ENCODE measurements around the gene CLOCK.

CLOCK gene

DNA sequence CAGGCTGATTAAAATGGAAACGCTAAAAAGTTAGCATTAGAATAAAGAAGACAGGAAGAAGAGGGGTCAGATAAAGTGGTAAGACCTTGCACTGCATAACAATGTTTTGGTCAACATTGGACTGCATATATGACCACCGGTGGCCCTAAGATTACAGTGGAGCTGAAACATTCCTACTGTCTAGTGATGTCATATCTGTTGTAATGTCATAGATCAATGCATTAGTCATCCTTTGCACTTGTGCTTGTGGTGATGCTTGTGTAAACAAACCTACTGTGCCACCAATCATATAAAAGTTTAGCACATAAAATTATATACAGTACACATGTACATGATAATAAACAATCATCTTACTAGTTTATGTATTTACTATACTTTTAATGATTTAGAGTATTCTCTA, 78.0 kb downstream of the CLOCK start (continued):
- TF ChIP-seq, protein P1, sequence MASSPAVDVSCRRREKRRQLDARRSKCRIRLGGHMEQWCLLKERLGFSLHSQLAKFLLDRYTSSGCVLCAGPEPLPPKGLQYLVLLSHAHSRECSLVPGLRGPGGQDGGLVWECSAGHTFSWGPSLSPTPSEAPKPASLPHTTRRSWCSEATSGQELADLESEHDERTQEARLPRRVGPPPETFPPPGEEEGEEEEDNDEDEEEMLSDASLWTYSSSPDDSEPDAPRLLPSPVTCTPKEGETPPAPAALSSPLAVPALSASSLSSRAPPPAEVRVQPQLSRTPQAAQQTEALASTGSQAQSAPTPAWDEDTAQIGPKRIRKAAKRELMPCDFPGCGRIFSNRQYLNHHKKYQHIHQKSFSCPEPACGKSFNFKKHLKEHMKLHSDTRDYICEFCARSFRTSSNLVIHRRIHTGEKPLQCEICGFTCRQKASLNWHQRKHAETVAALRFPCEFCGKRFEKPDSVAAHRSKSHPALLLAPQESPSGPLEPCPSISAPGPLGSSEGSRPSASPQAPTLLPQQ (tag by site-specific recombination; IDR thresholded peaks at IDR 0.05), result 0 out of 2 replicates have a peak, but pooled peaks have one; percentile 37
- TF ChIP-seq PRDM1 (tag by site-specific recombination; IDR thresholded peaks at IDR 0.05) (no peak), ZBTB21 (tag by site-specific recombination; IDR thresholded peaks at IDR 0.05) (peak; percentile 90), ZNF660 (tag by site-specific recombination; IDR thresholded peaks at IDR 0.05) (0 out of 2 replicates have a peak, but pooled peaks have one; percentile 45), ZBTB11 (tag by site-specific recombination; conservative IDR thresholded peaks at IDR 0.05; ENCODE audit: low read depth) (no peak), YY1 (tag by site-specific recombination; IDR thresholded peaks at IDR 0.05) (no peak)

DNA sequence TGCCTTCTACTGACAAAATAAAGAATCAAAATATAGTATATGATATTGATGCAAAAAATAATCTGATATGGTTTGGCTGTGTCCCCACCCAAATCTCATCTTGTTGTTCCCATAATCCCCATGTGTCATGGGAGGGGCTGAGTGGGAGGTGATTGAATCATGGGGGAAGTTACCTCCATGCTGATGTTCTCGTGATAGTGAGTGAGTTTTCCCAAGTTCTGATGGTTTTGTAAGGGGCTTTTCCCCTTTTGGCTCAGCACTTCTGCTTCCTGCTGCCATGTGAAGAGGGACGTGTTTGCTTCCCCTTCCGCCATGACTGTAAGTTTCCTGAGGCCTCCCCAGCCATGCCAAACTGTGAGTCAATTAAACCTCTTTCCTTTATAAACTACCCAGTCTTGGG, 80.7 kb downstream of the CLOCK start:
- ChIA-PET CTCF (interaction anchor here (0.6 kb wide), 1 partner anchor 65 kb away, joined by 3 read pairs; no protein-coding TSS in a partner anchor), POLR2A (no interaction called here)
- H3K36me3 ChIP-seq (ENCODE audit: control insufficient read depth in 2 of 2, insufficient read depth in 1 of 2, low read length in 2 of 2), result peaks cover 0 to 34% of the 10 kb centered on the region in 2 experiments
- TF ChIP-seq WT1 (tag by site-specific recombination; IDR thresholded peaks at IDR 0.05), result no peak
- TF ChIP-seq, protein P2, sequence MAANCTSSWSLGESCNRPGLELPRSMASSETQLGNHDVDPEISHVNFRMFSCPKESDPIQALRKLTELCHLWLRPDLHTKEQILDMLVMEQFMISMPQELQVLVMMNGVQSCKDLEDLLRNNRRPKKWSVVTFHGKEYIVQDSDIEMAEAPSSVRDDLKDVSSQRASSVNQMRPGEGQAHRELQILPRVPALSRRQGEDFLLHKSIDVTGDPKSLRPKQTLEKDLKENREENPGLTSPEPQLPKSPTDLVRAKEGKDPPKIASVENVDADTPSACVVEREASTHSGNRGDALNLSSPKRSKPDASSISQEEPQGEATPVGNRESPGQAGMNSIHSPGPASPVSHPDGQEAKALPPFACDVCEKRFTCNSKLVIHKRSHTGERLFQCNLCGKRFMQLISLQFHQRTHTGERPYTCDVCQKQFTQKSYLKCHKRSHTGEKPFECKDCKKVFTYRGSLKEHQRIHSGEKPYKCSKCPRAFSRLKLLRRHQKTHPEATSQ (tag by site-specific recombination; IDR thresholded peaks at IDR 0.05), result 0 out of 2 replicates have a peak, but pooled peaks have one; percentile 48
- no peak overlapping the region for H3K4me3 ChIP-seq (ENCODE audit: low read depth, low read length)
- H3K9me3 ChIP-seq (ENCODE audit: control insufficient read depth, insufficient read depth, low read depth, low read length), result no peaks in the 10 kb centered on the region
- H3K27ac ChIP-seq (ENCODE audit: extremely low read depth, low read depth, low read length), result no peak overlapping the region
- no peaks in the 10 kb centered on the region for H3K4me1 ChIP-seq (ENCODE audit: control insufficient read depth, insufficient read depth, low read length)

DNA sequence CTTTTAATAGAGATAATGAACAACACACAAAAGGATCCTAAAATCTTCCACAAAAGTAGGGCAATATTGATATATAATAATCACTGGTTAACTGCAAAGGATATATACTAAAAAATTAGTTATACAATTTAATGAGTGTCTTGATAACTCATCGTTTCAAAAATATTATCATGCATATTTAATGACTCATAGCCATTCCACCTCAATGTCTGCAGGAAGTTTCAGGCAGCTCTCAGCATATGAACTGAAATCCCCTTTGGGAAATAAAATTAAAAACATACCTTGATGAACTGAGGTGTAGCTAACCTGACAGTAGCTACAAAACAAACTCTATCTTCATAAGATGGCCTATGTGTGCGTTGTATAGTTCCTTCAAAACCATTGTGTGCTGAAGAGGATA, 88.1 kb downstream of the CLOCK start:
- no peak overlapping the region for H3K27ac ChIP-seq (ENCODE audit: extremely low read depth, low read depth, low read length)
- no peak overlapping the region for H3K4me3 ChIP-seq (ENCODE audit: low read depth, low read length)
- H3K9me3 ChIP-seq (ENCODE audit: control insufficient read depth, insufficient read depth, low read depth, low read length), result no peaks in the 10 kb centered on the region
- ChIA-PET CTCF (no interaction called here), POLR2A (no interaction called here)
- TF ChIP-seq ZNF121 (tag by site-specific recombination; IDR thresholded peaks at IDR 0.05), result no peak
- no peak for TF ChIP-seq ZNF521 (tag by site-specific recombination; IDR thresholded peaks at IDR 0.05)
- no peak for TF ChIP-seq ZNF558 (tag by site-specific recombination; IDR thresholded peaks at IDR 0.05)
- TF ChIP-seq ZNF184 (tag by site-specific recombination; IDR thresholded peaks at IDR 0.05), result no peak
- TF ChIP-seq, protein P3, sequence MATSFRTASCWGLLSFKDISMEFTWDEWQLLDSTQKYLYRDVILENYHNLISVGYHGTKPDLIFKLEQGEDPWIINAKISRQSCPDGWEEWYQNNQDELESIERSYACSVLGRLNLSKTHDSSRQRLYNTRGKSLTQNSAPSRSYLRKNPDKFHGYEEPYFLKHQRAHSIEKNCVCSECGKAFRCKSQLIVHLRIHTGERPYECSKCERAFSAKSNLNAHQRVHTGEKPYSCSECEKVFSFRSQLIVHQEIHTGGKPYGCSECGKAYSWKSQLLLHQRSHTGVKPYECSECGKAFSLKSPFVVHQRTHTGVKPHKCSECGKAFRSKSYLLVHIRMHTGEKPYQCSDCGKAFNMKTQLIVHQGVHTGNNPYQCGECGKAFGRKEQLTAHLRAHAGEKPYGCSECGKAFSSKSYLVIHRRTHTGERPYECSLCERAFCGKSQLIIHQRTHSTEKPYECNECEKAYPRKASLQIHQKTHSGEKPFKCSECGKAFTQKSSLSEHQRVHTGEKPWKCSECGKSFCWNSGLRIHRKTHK (tag by site-specific recombination; IDR thresholded peaks at IDR 0.05), result no peak
- TF ChIP-seq, protein P4, sequence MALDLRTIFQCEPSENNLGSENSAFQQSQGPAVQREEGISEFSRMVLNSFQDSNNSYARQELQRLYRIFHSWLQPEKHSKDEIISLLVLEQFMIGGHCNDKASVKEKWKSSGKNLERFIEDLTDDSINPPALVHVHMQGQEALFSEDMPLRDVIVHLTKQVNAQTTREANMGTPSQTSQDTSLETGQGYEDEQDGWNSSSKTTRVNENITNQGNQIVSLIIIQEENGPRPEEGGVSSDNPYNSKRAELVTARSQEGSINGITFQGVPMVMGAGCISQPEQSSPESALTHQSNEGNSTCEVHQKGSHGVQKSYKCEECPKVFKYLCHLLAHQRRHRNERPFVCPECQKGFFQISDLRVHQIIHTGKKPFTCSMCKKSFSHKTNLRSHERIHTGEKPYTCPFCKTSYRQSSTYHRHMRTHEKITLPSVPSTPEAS (tag by site-specific recombination; IDR thresholded peaks at IDR 0.05), result no peak
- TF ChIP-seq ZNF138 (tag by site-specific recombination; IDR thresholded peaks at IDR 0.05; ENCODE audit: borderline replicate concordance), result no peak
- TF ChIP-seq SCRT2 (tag by site-specific recombination; IDR thresholded peaks at IDR 0.05), result no peak
- TF ChIP-seq WT1 (tag by site-specific recombination; IDR thresholded peaks at IDR 0.05), result no peak
- no peak for TF ChIP-seq SP7 (tag by site-specific recombination; IDR thresholded peaks at IDR 0.05)
- no peak for TF ChIP-seq ZNF174 (tag by site-specific recombination; IDR thresholded peaks at IDR 0.05)
- TF ChIP-seq, protein P5, sequence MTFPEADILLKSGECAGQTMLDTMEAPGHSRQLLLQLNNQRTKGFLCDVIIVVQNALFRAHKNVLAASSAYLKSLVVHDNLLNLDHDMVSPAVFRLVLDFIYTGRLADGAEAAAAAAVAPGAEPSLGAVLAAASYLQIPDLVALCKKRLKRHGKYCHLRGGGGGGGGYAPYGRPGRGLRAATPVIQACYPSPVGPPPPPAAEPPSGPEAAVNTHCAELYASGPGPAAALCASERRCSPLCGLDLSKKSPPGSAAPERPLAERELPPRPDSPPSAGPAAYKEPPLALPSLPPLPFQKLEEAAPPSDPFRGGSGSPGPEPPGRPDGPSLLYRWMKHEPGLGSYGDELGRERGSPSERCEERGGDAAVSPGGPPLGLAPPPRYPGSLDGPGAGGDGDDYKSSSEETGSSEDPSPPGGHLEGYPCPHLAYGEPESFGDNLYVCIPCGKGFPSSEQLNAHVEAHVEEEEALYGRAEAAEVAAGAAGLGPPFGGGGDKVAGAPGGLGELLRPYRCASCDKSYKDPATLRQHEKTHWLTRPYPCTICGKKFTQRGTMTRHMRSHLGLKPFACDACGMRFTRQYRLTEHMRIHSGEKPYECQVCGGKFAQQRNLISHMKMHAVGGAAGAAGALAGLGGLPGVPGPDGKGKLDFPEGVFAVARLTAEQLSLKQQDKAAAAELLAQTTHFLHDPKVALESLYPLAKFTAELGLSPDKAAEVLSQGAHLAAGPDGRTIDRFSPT (tag by site-specific recombination; IDR thresholded peaks at IDR 0.05), result no peak
- TF ChIP-seq ZNF837 (tag by site-specific recombination; IDR thresholded peaks at IDR 0.05), result no peak
- TF ChIP-seq MZF1 (tag by site-specific recombination; IDR thresholded peaks at IDR 0.05; ENCODE audit: borderline replicate concordance), result no peak
- no peak for TF ChIP-seq ZNF132 (tag by site-specific recombination; IDR thresholded peaks at IDR 0.05; ENCODE audit: borderline replicate concordance)
- no peaks in the 10 kb centered on the region for H3K4me1 ChIP-seq (ENCODE audit: control insufficient read depth, insufficient read depth, low read length)
- peaks cover 0 to 7% of the 10 kb centered on the region in 2 experiments; a peak in 2 of 3 replicates for H3K36me3 ChIP-seq (ENCODE audit: control insufficient read depth in 2 of 2, insufficient read depth in 1 of 2, low read length in 2 of 2)

Data from HEK293 (cell line).